IPS-15b (cell line): Measurements from ENCODE around the gene SHISA9.

Experiments
- H3K27me3 ChIP-seq: one replicate; pipeline ENCODE4 v1.6.1; 2013; ENCODE audit warnings: low read length; ENCODE audit not compliant: control insufficient read depth, insufficient read depth
- H3K36me3 ChIP-seq: one replicate; pipeline ENCODE4 v1.6.1; 2013; ENCODE audit warnings: low read length; ENCODE audit not compliant: control insufficient read depth, insufficient read depth
- H3K4me1 ChIP-seq: one replicate; pipeline ENCODE4 v1.6.1; 2013; ENCODE audit warnings: mild to moderate bottlenecking, low read length; ENCODE audit not compliant: control insufficient read depth, insufficient read depth
- H3K4me3 ChIP-seq: one replicate; pipeline ENCODE4 v1.5.1; 2013; ENCODE audit warnings: low read depth, low read length
- H3K9ac ChIP-seq: one replicate; pipeline ENCODE4 v1.6.1; 2013; ENCODE audit warnings: low read depth, mild to moderate bottlenecking, low read length
- H3K9me3 ChIP-seq: one replicate; pipeline ENCODE4 v1.6.1; 2013; ENCODE audit warnings: mild to moderate bottlenecking, low read length; ENCODE audit not compliant: control insufficient read depth, insufficient read depth

Gene SHISA9

GRCh38 chr16:12998361-12999085 lies 97.1 kb downstream of the SHISA9 start:
- no peaks in the 10 kb centered on the region for H3K36me3 ChIP-seq
- no peak overlapping the region for H3K4me3 ChIP-seq
- peaks cover 8% of the 10 kb centered on the region for H3K4me1 ChIP-seq
- H3K27me3 ChIP-seq = no peaks in the 10 kb centered on the region
- H3K9me3 ChIP-seq = no peaks in the 10 kb centered on the region
- H3K9ac ChIP-seq = no peak overlapping the region

DNA sequence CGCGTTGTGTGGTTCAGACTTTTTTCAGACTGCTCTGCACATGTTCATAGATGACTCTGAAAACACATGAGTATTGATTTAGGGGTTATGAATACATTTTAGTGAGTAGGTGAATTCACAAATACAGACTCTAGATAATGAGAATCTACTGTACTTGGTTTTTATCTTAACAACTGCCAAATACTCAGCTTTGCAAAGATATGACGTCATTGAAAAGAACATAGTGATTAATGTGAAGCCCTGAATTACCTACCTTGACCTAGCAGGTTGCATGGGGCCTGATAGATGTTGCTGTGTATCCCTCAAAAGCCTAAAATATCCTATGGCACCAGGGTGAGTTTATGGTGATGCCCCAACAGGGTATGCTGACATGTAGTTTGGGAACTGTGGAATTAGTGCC lies 98.0 kb downstream of the SHISA9 start:
- no peaks in the 10 kb centered on the region for H3K36me3 ChIP-seq
- H3K4me3 ChIP-seq = no peak overlapping the region
- peaks cover 8% of the 10 kb centered on the region for H3K4me1 ChIP-seq
- H3K27me3 ChIP-seq = no peaks in the 10 kb centered on the region
- H3K9ac ChIP-seq = no peak overlapping the region
- H3K9me3 ChIP-seq = no peaks in the 10 kb centered on the region

DNA sequence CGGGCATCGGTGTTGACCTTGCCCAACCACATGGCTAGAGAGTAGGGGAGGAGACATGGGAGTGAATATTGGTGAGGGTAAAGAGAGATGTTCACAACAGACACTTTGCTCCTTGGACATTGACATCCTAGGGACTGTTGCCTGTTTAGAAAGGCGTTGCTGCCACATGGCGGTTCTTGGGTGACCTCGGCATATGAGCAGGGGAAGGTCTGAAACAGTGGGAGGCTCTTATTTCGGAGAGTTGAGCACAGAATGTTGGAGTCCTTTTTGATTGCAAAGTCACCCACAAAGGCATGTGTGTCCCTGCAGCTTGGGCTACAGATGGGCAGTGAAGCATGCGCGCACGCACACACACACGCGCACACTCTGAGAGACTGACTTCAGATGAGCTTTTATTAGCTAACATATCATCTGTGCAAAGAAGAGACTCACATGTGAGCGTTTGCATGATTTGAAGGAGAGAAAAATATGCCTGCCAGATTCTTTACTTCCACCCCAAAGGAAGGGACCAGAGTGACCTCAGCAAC lies 104.4 kb downstream of the SHISA9 start:
- Histone ChIP-seq H3K9ac (no peak overlapping the region), H3K4me1 (no peaks in the 10 kb centered on the region), H3K27me3 (no peaks in the 10 kb centered on the region), H3K36me3 (no peaks in the 10 kb centered on the region), H3K4me3 (no peak overlapping the region), H3K9me3 (no peaks in the 10 kb centered on the region)

GRCh38 chr16:13012601-13013000 lies 111.2 kb downstream of the SHISA9 start:
- Histone ChIP-seq H3K4me3 (no peak overlapping the region), H3K4me1 (peaks cover 23% of the 10 kb centered on the region), H3K36me3 (no peaks in the 10 kb centered on the region), H3K9me3 (no peaks in the 10 kb centered on the region), H3K9ac (no peak overlapping the region), H3K27me3 (no peaks in the 10 kb centered on the region)

- Histone ChIP-seq H3K36me3 (no peaks in the 10 kb centered on the region), H3K4me3 (no peak overlapping the region), H3K9ac (no peak overlapping the region), H3K4me1 (peaks cover 24% of the 10 kb centered on the region), H3K9me3 (no peaks in the 10 kb centered on the region), H3K27me3 (no peaks in the 10 kb centered on the region)
Observed at GRCh38 chr16:13013043-13013442, 111.6 kb downstream of the SHISA9 start.

- Histone ChIP-seq H3K9ac (no peak overlapping the region), H3K27me3 (no peaks in the 10 kb centered on the region), H3K36me3 (no peaks in the 10 kb centered on the region), H3K9me3 (no peaks in the 10 kb centered on the region), H3K4me1 (peaks cover 26% of the 10 kb centered on the region), H3K4me3 (no peak overlapping the region)
Observed at GRCh38 chr16:13014476-13014875, 113.1 kb downstream of the SHISA9 start.

DNA sequence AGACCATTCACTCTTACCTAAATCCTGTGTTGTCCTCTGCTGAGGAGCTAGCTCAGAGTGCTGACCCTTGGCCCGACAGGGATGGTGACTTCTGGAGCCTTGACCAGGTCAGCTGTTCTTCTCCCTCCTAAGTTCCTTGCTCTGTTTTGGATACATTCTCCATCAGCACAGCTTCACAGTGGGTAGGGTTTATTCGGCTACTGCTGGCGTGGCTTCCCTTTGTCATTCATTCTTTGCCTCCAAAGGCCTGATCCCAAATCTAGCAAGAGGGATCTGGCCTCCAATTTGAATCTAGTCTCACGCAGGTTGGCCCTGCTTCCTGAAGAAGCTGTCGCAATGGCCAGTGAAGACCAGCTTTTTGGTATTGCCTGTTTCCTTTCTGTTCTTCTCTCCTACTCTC lies 116.6 kb downstream of the SHISA9 start:
- no peak overlapping the region for H3K4me3 ChIP-seq
- H3K36me3 ChIP-seq = no peaks in the 10 kb centered on the region
- no peak overlapping the region for H3K9ac ChIP-seq
- no peaks in the 10 kb centered on the region for H3K27me3 ChIP-seq
- peaks cover 18% of the 10 kb centered on the region for H3K4me1 ChIP-seq
- no peaks in the 10 kb centered on the region for H3K9me3 ChIP-seq

- no peak overlapping the region for H3K4me3 ChIP-seq
Observed at GRCh38 chr16:13021996-13022395, 120.6 kb downstream of the SHISA9 start.

GRCh38 chr16:13029786-13030185 lies 128.4 kb downstream of the SHISA9 start:
- H3K27me3 ChIP-seq = no peaks in the 10 kb centered on the region
- H3K9ac ChIP-seq = no peak overlapping the region
- no peaks in the 10 kb centered on the region for H3K9me3 ChIP-seq
- no peaks in the 10 kb centered on the region for H3K36me3 ChIP-seq
- no peak overlapping the region for H3K4me3 ChIP-seq
- no peaks in the 10 kb centered on the region for H3K4me1 ChIP-seq

More at GRCh38 chr16:13021996-13022395, 120.6 kb downstream of the SHISA9 start:
- no peak overlapping the region for H3K9ac ChIP-seq
- no peaks in the 10 kb centered on the region for H3K36me3 ChIP-seq
- peaks cover 5% of the 10 kb centered on the region for H3K4me1 ChIP-seq
- no peaks in the 10 kb centered on the region for H3K9me3 ChIP-seq
- no peaks in the 10 kb centered on the region for H3K27me3 ChIP-seq

- Histone ChIP-seq H3K27me3 (no peaks in the 10 kb centered on the region), H3K9ac (no peak overlapping the region)
Observed at GRCh38 chr16:13030769-13031168, 129.4 kb downstream of the SHISA9 start.

GRCh38 chr16:13032911-13033310 lies 131.5 kb downstream of the SHISA9 start:
- Histone ChIP-seq H3K9ac (no peak overlapping the region), H3K9me3 (no peaks in the 10 kb centered on the region), H3K36me3 (no peaks in the 10 kb centered on the region), H3K27me3 (no peaks in the 10 kb centered on the region), H3K4me1 (no peaks in the 10 kb centered on the region), H3K4me3 (no peak overlapping the region)

More at GRCh38 chr16:13030769-13031168, 129.4 kb downstream of the SHISA9 start:
- H3K36me3 ChIP-seq = no peaks in the 10 kb centered on the region
- H3K9me3 ChIP-seq = no peaks in the 10 kb centered on the region
- no peaks in the 10 kb centered on the region for H3K4me1 ChIP-seq
- H3K4me3 ChIP-seq = no peak overlapping the region

DNA sequence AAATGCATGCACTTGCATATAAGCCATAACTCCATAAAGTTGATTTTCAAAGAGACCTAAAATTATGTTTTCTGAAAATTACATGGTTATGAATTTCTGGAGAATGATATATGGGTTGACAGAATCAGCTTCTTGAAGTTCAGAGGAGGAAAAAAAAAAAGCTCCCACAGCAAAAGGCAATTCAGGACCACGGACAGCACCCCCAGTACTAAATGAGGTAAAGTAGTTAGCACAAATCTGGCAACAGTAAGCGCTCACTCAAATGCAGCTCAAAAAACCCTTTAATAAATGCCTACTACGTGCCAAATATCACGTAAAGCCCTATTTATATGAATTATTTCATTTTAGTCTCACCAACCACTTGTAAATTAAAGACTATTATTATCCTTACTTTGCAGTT lies 135.2 kb downstream of the SHISA9 start:
- H3K4me3 ChIP-seq = no peak overlapping the region
- peaks cover 3% of the 10 kb centered on the region for H3K4me1 ChIP-seq
- H3K9me3 ChIP-seq = no peaks in the 10 kb centered on the region
- H3K27me3 ChIP-seq = no peaks in the 10 kb centered on the region
- H3K36me3 ChIP-seq = no peaks in the 10 kb centered on the region
- no peak overlapping the region for H3K9ac ChIP-seq
